Measurements from ENCODE around the gene TUBG1. TPM values are rescaled to one million over a fixed set of nuclear protein-coding genes. Genes with fewer than 3 reads are reported as not detected.
"Not testable (repeated sequence)": the region's sequence is repeated elsewhere in the genome, so short reads cannot be mapped to it uniquely, and the experiment has no call there.

The TUBG1 gene
- total RNA-seq, 4 donors from 2014 or later = 54.7 to 125 (median 91.7) TPM

GRCh38 chr17:42623732-42624596 is 14.5 kb downstream of the TUBG1 start:
- ATAC-seq = peak; percentile 94 to 95
- DNase-seq = peak; percentile 71 to 82
- intact Hi-C loops (cut with DNase I; ENCODE audit: low total_unique reads) = no loop called here
- in situ Hi-C loops (cut with MboI; ENCODE audit: low sequenced_read_pairs in 4 of 4) = no loop called here
- Histone ChIP-seq H3K36me3 (no peaks in the 10 kb centered on the region), H3K9me3 (no peaks in the 10 kb centered on the region), H3K27me3 (no peaks in the 10 kb centered on the region), H3K4me3 (no peak overlapping the region), H3K4me1 (peaks cover 8 to 14% of the 10 kb centered on the region in 2 donors), H3K27ac (peak overlapping the region; percentile 67 to 81 (median 76))
- TF ChIP-seq, protein P1, sequence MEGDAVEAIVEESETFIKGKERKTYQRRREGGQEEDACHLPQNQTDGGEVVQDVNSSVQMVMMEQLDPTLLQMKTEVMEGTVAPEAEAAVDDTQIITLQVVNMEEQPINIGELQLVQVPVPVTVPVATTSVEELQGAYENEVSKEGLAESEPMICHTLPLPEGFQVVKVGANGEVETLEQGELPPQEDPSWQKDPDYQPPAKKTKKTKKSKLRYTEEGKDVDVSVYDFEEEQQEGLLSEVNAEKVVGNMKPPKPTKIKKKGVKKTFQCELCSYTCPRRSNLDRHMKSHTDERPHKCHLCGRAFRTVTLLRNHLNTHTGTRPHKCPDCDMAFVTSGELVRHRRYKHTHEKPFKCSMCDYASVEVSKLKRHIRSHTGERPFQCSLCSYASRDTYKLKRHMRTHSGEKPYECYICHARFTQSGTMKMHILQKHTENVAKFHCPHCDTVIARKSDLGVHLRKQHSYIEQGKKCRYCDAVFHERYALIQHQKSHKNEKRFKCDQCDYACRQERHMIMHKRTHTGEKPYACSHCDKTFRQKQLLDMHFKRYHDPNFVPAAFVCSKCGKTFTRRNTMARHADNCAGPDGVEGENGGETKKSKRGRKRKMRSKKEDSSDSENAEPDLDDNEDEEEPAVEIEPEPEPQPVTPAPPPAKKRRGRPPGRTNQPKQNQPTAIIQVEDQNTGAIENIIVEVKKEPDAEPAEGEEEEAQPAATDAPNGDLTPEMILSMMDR (IDR thresholded peaks at IDR 0.05 in 4 of 5, conservative IDR thresholded peaks at IDR 0.05 in 1 of 5) = no peak
- TF ChIP-seq POLR2A (IDR thresholded peaks at IDR 0.05) = no peak

- H3K27ac ChIP-seq = peak overlapping the region in 2 of 4 donors; percentile 37 to 54
- ATAC-seq; H3K27me3 ChIP-seq; H3K9me3 ChIP-seq; H3K36me3 ChIP-seq; in situ Hi-C loops (cut with MboI; ENCODE audit: low sequenced_read_pairs in 4 of 4); H3K4me1 ChIP-seq; H3K4me3 ChIP-seq; intact Hi-C loops (cut with DNase I; ENCODE audit: low total_unique reads): not testable (repeated sequence)
- peak in 1 of 2 donors; percentile 32 for DNase-seq
Measured at GRCh38 chr17:42627032-42627764, 17.7 kb downstream of the TUBG1 start.

- H3K27me3 ChIP-seq = no peaks in the 10 kb centered on the region
- in situ Hi-C loops (cut with MboI; ENCODE audit: low sequenced_read_pairs in 4 of 4) = no loop called here
- peaks cover under 1 to 3% of the 10 kb centered on the region in 2 donors for H3K4me1 ChIP-seq
- no peak for ATAC-seq
- intact Hi-C loops (cut with DNase I; ENCODE audit: low total_unique reads) = no loop called here
- no peak overlapping the region for H3K27ac ChIP-seq
- no peak for DNase-seq
- no peaks in the 10 kb centered on the region for H3K36me3 ChIP-seq
- TF ChIP-seq, protein P1 (IDR thresholded peaks at IDR 0.05 in 4 of 5, conservative IDR thresholded peaks at IDR 0.05 in 1 of 5) = no peak
- no peak for TF ChIP-seq POLR2A (IDR thresholded peaks at IDR 0.05)
- no peak overlapping the region for H3K4me3 ChIP-seq
- no peaks in the 10 kb centered on the region for H3K9me3 ChIP-seq
Measured at GRCh38 chr17:42629411-42630009, 20.0 kb downstream of the TUBG1 start.

DNA sequence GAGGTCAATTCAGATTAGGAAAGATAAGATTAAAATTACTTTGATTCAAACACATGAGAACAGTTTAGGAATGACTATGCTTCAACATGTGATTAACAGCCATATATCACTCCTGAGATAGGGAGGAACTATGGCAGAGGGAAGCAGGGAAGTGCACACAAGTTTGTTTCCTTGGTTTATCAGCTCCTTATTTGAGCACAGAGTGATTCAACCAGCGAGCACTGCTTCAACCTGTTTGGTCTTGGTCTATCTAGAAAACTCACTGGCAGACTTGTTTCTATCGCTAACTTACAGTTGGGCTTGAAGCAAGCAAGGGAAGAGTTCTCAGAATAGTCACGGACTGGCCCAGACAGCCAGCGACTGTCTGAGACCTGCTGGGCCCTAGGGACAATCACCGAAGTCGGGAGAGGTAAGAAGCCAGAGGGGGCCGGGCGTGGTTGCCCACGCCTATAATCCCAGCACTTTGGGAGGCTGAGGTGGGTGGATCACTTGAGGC is 23.5 kb downstream of the TUBG1 start:
- Histone ChIP-seq H3K9me3 (no peaks in the 10 kb centered on the region), H3K36me3 (no peaks in the 10 kb centered on the region), H3K4me3 (no peak overlapping the region), H3K27me3 (no peaks in the 10 kb centered on the region), H3K27ac (no peak overlapping the region), H3K4me1 (peaks cover 0 to 3% of the 10 kb centered on the region in 2 donors)
- in situ Hi-C loops (cut with MboI; ENCODE audit: low sequenced_read_pairs in 4 of 4) = no loop called here
- DNase-seq (no peak), ATAC-seq (no peak)
- TF ChIP-seq POLR2A (IDR thresholded peaks at IDR 0.05) = no peak
- TF ChIP-seq, protein P1 (IDR thresholded peaks at IDR 0.05 in 4 of 5, conservative IDR thresholded peaks at IDR 0.05 in 1 of 5) = no peak
- intact Hi-C loops (cut with DNase I; ENCODE audit: low total_unique reads) = no loop called here
